HCT116 (cell line): ENCODE results near the gene SLC4A2. TPM values are rescaled to one million over a fixed set of nuclear protein-coding genes. Genes with fewer than 3 reads are reported as not detected.

ENCODE experiments used
- ATAC-seq: fragments of 200-7000 bp; cut with Tn5 transposase; 2 replicates; pipeline ENCODE4 v1.9.1; 2020; ENCODE audit warnings: mild to moderate bottlenecking, moderate library complexity
- BruUV-seq: library from RNA; stranded (reverse); fragments of 400-500 nt; replicated peaks from 2 replicates; lab custom pipeline; 2021; lab: Mats Ljungman, UMichigan
- CTCF ChIA-PET: fragments of 300-600 bp; sonication (Branson Sonifier 250); formaldehyde crosslinking; loops from one replicate; lab custom pipeline; 2021; ENCODE audit warnings: antibody characterized with exemption; lab: Charles Lee
- POLR2A ChIA-PET: fragments of 300-600, 350-600 bp; sonication (Branson Sonifier 250); formaldehyde crosslinking; loops from one replicate; lab custom pipeline; 2021; ENCODE audit warnings: antibody characterized with exemption; lab: Charles Lee
- RAD21 ChIA-PET, 2 experiments: fragments of 300-600 bp; sonication (Branson Sonifier 250); formaldehyde crosslinking; loops; one replicate each; lab custom pipeline; 2023; ENCODE audit warnings: low total read pairs in 2 of 2; ENCODE audit not compliant: uncharacterized antibody in 2 of 2, unreplicated experiment in 2 of 2, low non-redundant PET in 1 of 2; lab: Charles Lee
- DNase-seq: peaks from one replicate; pipeline ENCODE4 v3.0.0-alpha.2; 2010; ENCODE audit warnings: low read depth, low spot score
- H2AFZ ChIP-seq: fragments of 200-600 bp; shearing (Covaris generic), sonication (generic); 2 replicates; pipeline ENCODE4 v1.6.1; 2017; ENCODE audit warnings: low read depth, mixed run types, mixed read lengths, antibody characterized with exemption, low read length; ENCODE audit not compliant: poor library complexity, severe bottlenecking
- H3K27ac ChIP-seq: 2 replicates; pipeline ENCODE4 v1.5.1; 2012; ENCODE audit warnings: low read depth, low read length
- H3K27me3 ChIP-seq: fragments of 200-600 bp; sonication (generic); 2 replicates; pipeline ENCODE4 v1.6.1; 2016; ENCODE audit warnings: mixed run types, low read length, mixed read lengths; ENCODE audit not compliant: insufficient read depth
- H3K36me3 ChIP-seq, 2 experiments: fragments of 200-500 bp in 1 of 2; fragments of 200-600 bp in 1 of 2; sonication (Bioruptor generic) in 1 of 2; sonication (generic) in 1 of 2; 2 replicates each; pipeline versions ENCODE4 v1.5.1 to v1.6.1; 2014 to 2016; ENCODE audit warnings: low read length in 2 of 2, inconsistent platforms in 1 of 2, mixed read lengths in 1 of 2, mixed run types in 1 of 2; ENCODE audit not compliant: insufficient read depth in 2 of 2, control insufficient read depth in 1 of 2
- H3K4me1 ChIP-seq, 2 experiments: fragments of 200-600 bp in 1 of 2; sonication (generic) in 1 of 2; 2 replicates each; pipeline versions ENCODE4 v1.5.1 to v1.6.1; 2012 to 2017; ENCODE audit warnings: low read length in 2 of 2, inconsistent platforms in 1 of 2, mild to moderate bottlenecking in 1 of 2, mixed read lengths in 1 of 2, mixed run types in 1 of 2, moderate library complexity in 1 of 2; ENCODE audit not compliant: insufficient read depth in 2 of 2, control insufficient read depth in 1 of 2
- H3K4me2 ChIP-seq: fragments of 200-600 bp; sonication (generic); 2 replicates; pipeline ENCODE4 v1.6.1; 2017; ENCODE audit warnings: mixed run types, low read length, mixed read lengths
- H3K4me3 ChIP-seq, 2 experiments: fragments of 200-600 bp in 1 of 2; sonication (generic) in 1 of 2; replicated peaks in 1 of 2; 2 replicates each; pipeline ENCODE4 v1.5.1; 2011 to 2016; ENCODE audit warnings: low read length in 2 of 2, control low read depth in 1 of 2, low read depth in 1 of 2, mild to moderate bottlenecking in 1 of 2, mixed read lengths in 1 of 2, mixed run types in 1 of 2
- H3K79me2 ChIP-seq: fragments of 200-600 bp; sonication (generic); 2 replicates; pipeline ENCODE4 v1.6.1; 2017; ENCODE audit warnings: mild to moderate bottlenecking, mixed run types, low read length, moderate library complexity, mixed read lengths; ENCODE audit not compliant: insufficient read depth
- H3K9ac ChIP-seq: fragments of 200-600 bp; sonication (generic); 2 replicates; pipeline ENCODE4 v1.6.1; 2016; ENCODE audit warnings: low read length, mixed read lengths
- H3K9me2 ChIP-seq: fragments of 200-600 bp; sonication (generic), shearing (Covaris generic); 2 replicates; pipeline ENCODE4 v1.6.1; 2017; ENCODE audit warnings: mixed run types, mild to moderate bottlenecking, moderate library complexity; ENCODE audit not compliant: insufficient read depth
- H3K9me3 ChIP-seq, 2 experiments: fragments of 200-500 bp in 1 of 2; fragments of 200-600 bp in 1 of 2; sonication (Bioruptor generic) in 1 of 2; sonication (generic) in 1 of 2; 2 replicates each; pipeline ENCODE4 v1.6.1; 2014 to 2017; ENCODE audit warnings: low read length in 2 of 2, mixed read lengths in 2 of 2, inconsistent platforms in 1 of 2, low read depth in 1 of 2, mild to moderate bottlenecking in 1 of 2, mixed run types in 1 of 2, moderate library complexity in 1 of 2; ENCODE audit not compliant: control insufficient read depth in 1 of 2, insufficient read depth in 1 of 2
- H4K20me1 ChIP-seq: fragments of 200-600 bp; sonication (generic), shearing (Covaris generic); 2 replicates; pipeline ENCODE4 v1.6.1; 2017; ENCODE audit warnings: mixed run types, mild to moderate bottlenecking, moderate library complexity; ENCODE audit not compliant: insufficient read depth
- EGR1 ChIP-seq: IDR thresholded peaks from 2 replicates; pipeline ENCODE4 v1.6.1; 2012; ENCODE audit warnings: low read depth
- ELF1 ChIP-seq: IDR thresholded peaks from 2 replicates; pipeline ENCODE4 v1.6.1; 2012; ENCODE audit warnings: low read depth, borderline replicate concordance
- EZH2 ChIP-seq: fragments of 200-600 bp; sonication (generic); IDR thresholded peaks from 2 replicates; pipeline ENCODE4 v1.6.1; 2017; ENCODE audit warnings: antibody characterized with exemption, mixed run types
- EZH2phosphoT487 ChIP-seq: fragments of 200-600 bp; IDR thresholded peaks from 2 replicates; pipeline ENCODE4 v1.6.1; 2018; ENCODE audit warnings: antibody characterized with exemption, borderline replicate concordance
- JUND ChIP-seq: IDR thresholded peaks from 2 replicates; pipeline ENCODE4 v1.6.1; 2012
- MAX ChIP-seq: IDR thresholded peaks from 2 replicates; pipeline ENCODE4 v1.6.1; 2012
- POLR2AphosphoS5 ChIP-seq: IDR thresholded peaks from 2 replicates; pipeline ENCODE4 v1.6.1; 2011; ENCODE audit warnings: mild to moderate bottlenecking, low read depth, low read length, moderate library complexity
- REST ChIP-seq: IDR thresholded peaks from 2 replicates; pipeline ENCODE4 v1.6.1; 2012; ENCODE audit warnings: low read depth
- SIN3A ChIP-seq: IDR thresholded peaks from 2 replicates; pipeline ENCODE4 v1.6.1; 2012; ENCODE audit warnings: low read depth
- YY1 ChIP-seq: IDR thresholded peaks from 2 replicates; pipeline ENCODE4 v1.6.1; 2011; ENCODE audit warnings: low read length, low read depth, moderate library complexity, mild to moderate bottlenecking; ENCODE audit not compliant: insufficient replicate concordance; ENCODE audit errors: extremely low read depth
- ZBTB33 ChIP-seq: IDR thresholded peaks from 2 replicates; pipeline ENCODE4 v1.6.1; 2011; ENCODE audit warnings: mild to moderate bottlenecking, low read length, moderate library complexity; ENCODE audit not compliant: insufficient replicate concordance; ENCODE audit errors: extremely low read depth
- ZNF274 ChIP-seq: fragments of 200-500 bp; sonication (Bioruptor generic); IDR thresholded peaks from 2 replicates; pipeline ENCODE4 v1.6.1; 2014; ENCODE audit warnings: mild to moderate bottlenecking, low read depth, low read length, inconsistent platforms
- intact Hi-C: fragments of 100-400 bp; cut with micrococcal nuclease; formaldehyde crosslinking; loops from 2 replicates; pipeline ENCODE4 v1.10.0; 2022
- total RNA-seq: library from RNA; stranded (reverse); gene quantifications from one replicate; pipeline ENCODE4 v1.2.1, GENCODE V29; 2021; ENCODE audit not compliant: unreplicated experiment
- TF ChIP-seq, protein P1 (sequence below), 3 experiments: fragments of 200-600 bp in 1 of 3; sonication (generic) in 1 of 3; IDR thresholded peaks in 2 of 3; conservative IDR thresholded peaks in 1 of 3; 2 replicates each; pipeline ENCODE4 v1.5.1; 2012 to 2017; ENCODE audit warnings: low read depth in 2 of 3, low read length in 2 of 3, antibody characterized with exemption in 1 of 3, borderline replicate concordance in 1 of 3, control low read depth in 1 of 3, mild to moderate bottlenecking in 1 of 3, mixed read lengths in 1 of 3, mixed run types in 1 of 3, moderate library complexity in 1 of 3; ENCODE audit not compliant: insufficient read depth in 1 of 3

The SLC4A2 gene
- total RNA-seq, 1 experiment from 2014 or later = 240 TPM

GRCh38 chr7:151125846-151126481 is 66.6 kb downstream of the SLC4A2 start:
- DNase-seq = no peak
- H3K36me3 ChIP-seq = peaks cover 18 to 22% of the 10 kb centered on the region in 2 experiments; a peak in 3 of 4 replicates
- CTCF ChIA-PET = no interaction called here
- no peak overlapping the region for H3K9ac ChIP-seq
- intact Hi-C loops = loop anchor here (10.0 kb wide), 1 partner anchor 119 kb away; the partner anchor contains the start of gene SMARCD3
- POLR2A ChIA-PET = no interaction called here
- peaks cover 6% of the 10 kb centered on the region; the same call in 1 of the 2 replicates for H3K79me2 ChIP-seq
- TF ChIP-seq JUND = no peak
- TF ChIP-seq POLR2AphosphoS5 = no peak
- no peak for TF ChIP-seq ZNF274
- TF ChIP-seq MAX = no peak
- TF ChIP-seq EZH2phosphoT487 = no peak
- no peak for TF ChIP-seq EZH2
- TF ChIP-seq REST = no peak
- TF ChIP-seq, protein P1, sequence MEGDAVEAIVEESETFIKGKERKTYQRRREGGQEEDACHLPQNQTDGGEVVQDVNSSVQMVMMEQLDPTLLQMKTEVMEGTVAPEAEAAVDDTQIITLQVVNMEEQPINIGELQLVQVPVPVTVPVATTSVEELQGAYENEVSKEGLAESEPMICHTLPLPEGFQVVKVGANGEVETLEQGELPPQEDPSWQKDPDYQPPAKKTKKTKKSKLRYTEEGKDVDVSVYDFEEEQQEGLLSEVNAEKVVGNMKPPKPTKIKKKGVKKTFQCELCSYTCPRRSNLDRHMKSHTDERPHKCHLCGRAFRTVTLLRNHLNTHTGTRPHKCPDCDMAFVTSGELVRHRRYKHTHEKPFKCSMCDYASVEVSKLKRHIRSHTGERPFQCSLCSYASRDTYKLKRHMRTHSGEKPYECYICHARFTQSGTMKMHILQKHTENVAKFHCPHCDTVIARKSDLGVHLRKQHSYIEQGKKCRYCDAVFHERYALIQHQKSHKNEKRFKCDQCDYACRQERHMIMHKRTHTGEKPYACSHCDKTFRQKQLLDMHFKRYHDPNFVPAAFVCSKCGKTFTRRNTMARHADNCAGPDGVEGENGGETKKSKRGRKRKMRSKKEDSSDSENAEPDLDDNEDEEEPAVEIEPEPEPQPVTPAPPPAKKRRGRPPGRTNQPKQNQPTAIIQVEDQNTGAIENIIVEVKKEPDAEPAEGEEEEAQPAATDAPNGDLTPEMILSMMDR (IDR thresholded peaks at IDR 0.05 in 2 of 3, conservative IDR thresholded peaks at IDR 0.05 in 1 of 3; ENCODE audit: borderline replicate concordance in 1 of 3, insufficient read depth in 1 of 3, low read depth in 2 of 3, low read length in 2 of 3) = no peak
- TF ChIP-seq YY1 = no peak
- TF ChIP-seq SIN3A = no peak
- TF ChIP-seq ELF1 = no peak
- TF ChIP-seq ZBTB33 = no peak
- no peak for TF ChIP-seq EGR1
- TF ChIP-seq, all 23 proteins: peak for 0
- no peak for ATAC-seq
- Histone ChIP-seq H3K9me3 (no peaks in the 10 kb centered on the region), H3K4me3 (no peak overlapping the region), H2AFZ (no peak overlapping the region), H4K20me1 (no peaks in the 10 kb centered on the region), H3K4me1 (peaks cover 0 to 8% of the 10 kb centered on the region in 2 experiments; a peak in 1 of 4 replicates), H3K27me3 (no peaks in the 10 kb centered on the region), H3K4me2 (no peak overlapping the region), H3K27ac (no peak overlapping the region), H3K9me2 (no peaks in the 10 kb centered on the region)
- no TSS peak for BruUV-seq
- RAD21 ChIA-PET = no interaction called here
